Effector CD4-positive, alpha-beta T cell (primary cell): ENCODE results near the gene LMO7.
"Not testable (repeated sequence)": the region's sequence is repeated elsewhere in the genome, so short reads cannot be mapped to it uniquely, and the experiment has no call there.

Experiments
- DNase-seq: peaks from one replicate; pipeline ENCODE4 v3.0.0-alpha.2; 2020

Gene LMO7

DNA sequence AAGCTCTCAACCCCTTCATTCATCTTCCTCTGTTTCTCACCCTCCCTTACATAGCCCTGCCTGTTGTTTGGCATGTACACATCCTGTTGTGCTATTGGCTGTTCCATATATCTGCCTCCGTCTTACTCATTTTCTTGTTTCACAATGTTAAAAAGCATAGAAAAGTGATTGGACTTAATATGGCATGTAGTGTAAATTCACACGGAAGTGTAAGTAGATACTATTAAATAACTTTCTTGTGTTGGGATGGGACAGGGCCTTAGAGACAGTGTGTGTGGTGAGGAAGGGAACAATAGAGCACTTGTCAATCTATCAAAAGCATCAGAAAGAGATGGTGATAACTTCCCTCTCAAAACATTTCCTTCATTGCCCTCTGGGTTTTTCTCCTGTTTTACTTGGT, 12.3 kb downstream of the LMO7 start:
- DNase-seq, result no peak

DNA sequence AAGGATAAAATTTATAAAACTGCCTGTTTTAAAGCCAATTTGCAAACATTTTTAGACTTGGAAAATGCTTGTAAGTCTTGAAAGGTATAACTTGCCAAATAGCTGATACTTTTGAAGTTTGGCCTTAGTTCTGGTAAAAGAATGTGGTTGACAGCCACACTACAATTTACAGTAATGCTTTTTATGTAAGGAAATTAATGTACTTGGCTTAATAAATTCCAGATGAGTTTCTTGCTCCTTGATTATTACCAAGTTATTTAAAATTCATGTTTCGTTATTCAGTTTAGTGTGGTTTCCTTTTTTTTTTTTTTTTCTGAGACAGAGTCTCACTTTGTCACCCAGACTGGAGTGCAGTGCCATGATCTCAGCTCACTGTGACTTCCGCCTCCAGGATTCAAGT, 14.9 kb downstream of the LMO7 start:
- no peak for DNase-seq

GRCh38 chr13:75652726-75653125, 16.6 kb downstream of the LMO7 start:
- DNase-seq, result no peak

GRCh38 chr13:75656425-75656989, 20.4 kb downstream of the LMO7 start:
- DNase-seq, result no peak

DNA sequence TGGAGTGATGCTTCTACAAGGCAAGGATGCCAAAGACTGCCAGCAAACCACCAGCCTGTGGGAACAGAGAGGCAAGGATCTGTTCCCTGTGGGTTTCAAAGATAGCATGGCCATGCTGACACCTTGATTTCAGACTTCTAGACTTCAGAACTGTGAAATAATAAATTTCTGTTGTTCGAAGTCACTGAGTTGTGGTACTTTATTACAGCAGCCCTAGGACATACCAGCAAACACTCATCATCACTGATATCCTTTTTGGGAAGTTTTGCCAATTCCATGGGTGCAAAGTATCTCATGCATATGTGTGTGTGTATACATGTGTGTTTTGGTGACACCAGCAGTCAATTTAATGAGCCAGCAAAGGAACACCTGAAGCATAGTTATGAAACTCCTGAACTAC, 21.0 kb downstream of the LMO7 start:
- DNase-seq, result no peak

GRCh38 chr13:75660694-75661093, 24.6 kb downstream of the LMO7 start:
- DNase-seq, result no peak

DNA sequence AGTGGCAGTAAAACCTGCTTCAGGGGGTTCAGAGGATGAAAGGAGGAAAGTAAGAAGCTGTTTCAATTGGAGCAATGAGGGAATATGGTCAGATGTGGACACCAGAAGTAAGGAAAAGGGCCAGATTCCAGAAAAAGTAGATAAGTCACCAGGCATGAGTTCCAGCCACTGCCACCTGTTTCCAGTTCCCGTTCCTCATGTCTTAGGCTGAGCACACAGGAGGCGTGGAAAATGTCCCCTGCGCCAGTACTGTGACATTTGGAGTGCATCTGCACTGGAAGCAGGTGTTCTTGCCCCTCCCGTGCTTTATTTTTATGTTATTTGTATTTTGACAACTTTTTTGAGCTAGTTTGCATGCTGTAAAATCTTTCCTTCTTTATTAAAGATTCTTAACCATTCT, 25.3 kb downstream of the LMO7 start:
- DNase-seq, result no peak

- no peak for DNase-seq
Measured at GRCh38 chr13:75666646-75667351, 30.7 kb downstream of the LMO7 start.

GRCh38 chr13:75669706-75670105, 33.6 kb downstream of the LMO7 start:
- no peak for DNase-seq

DNA sequence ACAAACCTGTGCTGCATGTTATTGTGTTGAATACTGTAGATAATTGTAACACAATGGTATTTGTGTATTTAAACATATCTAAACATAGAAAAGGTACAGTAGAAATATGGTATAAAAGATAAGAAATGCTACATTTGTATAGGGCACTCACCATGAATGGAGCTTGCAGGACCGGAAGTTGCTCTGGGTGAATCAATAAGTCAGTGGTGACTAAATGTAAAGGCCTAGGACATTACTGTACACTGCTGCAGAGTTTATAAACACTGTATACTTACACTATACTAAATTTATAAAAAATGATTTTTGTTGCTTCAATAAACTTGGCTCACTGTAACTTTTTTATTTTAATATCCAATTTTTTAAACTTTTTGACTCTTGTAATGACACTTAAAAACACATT, 34.4 kb downstream of the LMO7 start:
- no peak for DNase-seq

- DNase-seq, result no peak
Measured at GRCh38 chr13:75675421-75675820, 39.3 kb downstream of the LMO7 start.

GRCh38 chr13:75679459-75679858, 43.3 kb downstream of the LMO7 start:
- no peak for DNase-seq

DNA sequence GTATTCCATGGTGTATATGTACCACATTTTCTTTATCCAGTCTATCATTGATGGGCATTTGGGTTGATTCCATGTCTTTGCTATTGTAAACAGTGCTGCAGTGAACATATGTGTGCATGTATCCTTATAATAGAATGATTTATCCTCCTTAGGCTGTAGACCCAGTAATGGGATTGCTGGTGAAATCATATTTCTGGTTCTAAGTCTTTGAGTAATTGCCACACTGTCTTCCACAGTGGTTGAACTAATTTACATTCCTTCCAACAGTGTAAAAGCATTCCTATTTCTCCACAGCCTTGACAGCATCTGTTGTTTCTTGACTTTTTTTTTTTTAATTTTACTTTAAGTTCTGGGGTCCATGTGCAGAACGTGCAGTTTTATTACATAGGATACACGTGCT, 44.1 kb downstream of the LMO7 start:
- DNase-seq, result not testable (repeated sequence)

- no peak for DNase-seq
Measured at GRCh38 chr13:75682326-75682725, 46.2 kb downstream of the LMO7 start.

GRCh38 chr13:75685239-75685697, 49.1 kb downstream of the LMO7 start:
- no peak for DNase-seq

GRCh38 chr13:75687150-75687763, 51.1 kb downstream of the LMO7 start:
- no peak for DNase-seq

DNA sequence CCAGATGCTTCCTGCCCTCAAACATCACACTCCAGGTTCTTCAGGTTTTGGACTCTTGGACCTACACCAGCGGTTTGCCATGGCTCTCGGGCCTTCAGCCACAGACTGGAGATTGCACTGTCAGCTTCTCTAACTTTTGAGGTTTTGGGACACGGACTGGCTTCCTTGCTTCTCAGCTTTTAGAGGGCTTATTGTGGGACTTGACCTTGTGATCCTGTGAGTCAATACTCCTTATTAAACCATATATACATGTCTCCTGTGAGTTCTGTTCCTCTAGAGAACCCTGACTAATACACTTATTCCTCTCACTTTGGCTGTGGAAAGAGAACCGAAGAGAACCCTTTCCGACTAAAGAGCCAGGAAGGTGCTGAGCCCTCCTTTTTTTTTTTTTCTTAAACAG, 53.6 kb downstream of the LMO7 start:
- no peak for DNase-seq

DNA sequence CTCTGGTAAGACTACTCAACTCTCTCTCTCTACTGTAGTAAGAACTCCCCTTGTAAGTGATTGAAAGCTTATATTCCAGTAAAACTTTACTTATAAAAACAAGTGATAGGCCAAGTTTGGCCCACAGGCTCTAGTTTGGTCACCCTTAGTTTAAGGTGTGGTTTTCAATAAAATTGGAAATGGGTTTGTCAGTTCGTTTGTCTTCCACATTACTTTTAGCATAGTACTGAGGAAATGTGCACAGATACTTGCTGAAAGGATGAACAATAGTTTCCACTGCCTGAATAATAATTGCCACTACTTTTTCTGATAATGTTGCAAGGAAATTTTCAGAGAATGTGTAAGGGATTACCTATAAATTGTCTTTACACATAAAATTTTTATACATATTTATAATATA, 54.5 kb downstream of the LMO7 start:
- DNase-seq, result no peak

- DNase-seq, result no peak
Measured at GRCh38 chr13:75691183-75691582, 55.1 kb downstream of the LMO7 start.

GRCh38 chr13:75693227-75693626, 57.1 kb downstream of the LMO7 start:
- no peak for DNase-seq

- DNase-seq, result no peak
Measured at GRCh38 chr13:75694722-75695121, 58.6 kb downstream of the LMO7 start.

- peak; percentile 58 for DNase-seq
Measured at GRCh38 chr13:75695908-75696307, 59.8 kb downstream of the LMO7 start.

DNA sequence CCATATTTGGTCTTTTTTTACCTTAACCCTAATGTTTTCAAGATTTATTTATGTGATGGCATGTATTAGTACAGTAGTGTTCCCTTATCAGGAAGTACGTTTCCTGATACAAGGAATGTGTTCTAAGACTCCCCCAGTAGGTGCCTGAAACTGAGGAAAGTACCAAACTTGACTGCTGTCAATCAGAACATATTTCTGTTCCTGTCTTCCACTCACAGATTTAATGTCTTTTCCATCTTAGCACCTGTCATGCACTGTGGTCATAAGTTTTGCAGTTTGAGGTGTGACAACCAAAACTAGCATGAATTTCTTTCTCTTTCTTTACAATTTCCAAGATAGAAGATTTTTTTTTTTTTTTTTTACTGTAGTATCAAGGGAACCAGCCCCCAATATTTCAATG, 62.9 kb downstream of the LMO7 start:
- DNase-seq, result no peak

- not testable (repeated sequence) for DNase-seq
Measured at GRCh38 chr13:75699717-75700116, 63.6 kb downstream of the LMO7 start.
